ENCODE measurements around the gene IL24.

Gene IL24

GRCh38 chr1:206924592-206925105 is 27.4 kb downstream of the IL24 start:
- DNase-seq (ENCODE audit: low read depth in 1 of 2, low spot score in 1 of 2) = no peak
- Histone ChIP-seq H3K27ac (replicated peaks) (peak overlapping the region; percentile 34), H3K4me3 (replicated peaks; ENCODE audit: insufficient read depth, low read length) (no peak overlapping the region), H3K27me3 (ENCODE audit: insufficient read depth, poor library complexity, severe bottlenecking) (no peaks in the 10 kb centered on the region)
- no peak for TF ChIP-seq SPI1 (IDR thresholded peaks at IDR 0.05; ENCODE audit: borderline replicate concordance, low read depth)
- no peak for TF ChIP-seq REST (IDR thresholded peaks at IDR 0.05; ENCODE audit: insufficient replicate concordance, low read depth)
- no peak for TF ChIP-seq CTCF (IDR thresholded peaks at IDR 0.05; ENCODE audit: insufficient read depth, low read length)

- Histone ChIP-seq H3K27me3 (ENCODE audit: insufficient read depth, poor library complexity, severe bottlenecking) (no peaks in the 10 kb centered on the region), H3K4me3 (replicated peaks; ENCODE audit: insufficient read depth, low read length) (no peak overlapping the region), H3K27ac (replicated peaks) (peak overlapping the region; percentile 44)
- peak in 1 of 2 experiments; percentile 86 for DNase-seq (ENCODE audit: low read depth in 1 of 2, low spot score in 1 of 2)
- TF ChIP-seq CTCF (IDR thresholded peaks at IDR 0.05; ENCODE audit: insufficient read depth, low read length) (no peak), GABPA (IDR thresholded peaks at IDR 0.05; ENCODE audit: low read depth) (no peak), POLR2AphosphoS5 (IDR thresholded peaks at IDR 0.05; ENCODE audit: low read depth) (no peak), SPI1 (IDR thresholded peaks at IDR 0.05; ENCODE audit: borderline replicate concordance, low read depth) (no peak), REST (IDR thresholded peaks at IDR 0.05; ENCODE audit: insufficient replicate concordance, low read depth) (no peak)
Measured at GRCh38 chr1:206925106-206925736, 28.0 kb downstream of the IL24 start.

GRCh38 chr1:206926286-206926685 is 29.0 kb downstream of the IL24 start:
- H3K4me3 ChIP-seq (replicated peaks; ENCODE audit: insufficient read depth, low read length) = no peak overlapping the region
- no peak for DNase-seq (ENCODE audit: low read depth in 1 of 2, low spot score in 1 of 2)
- H3K27me3 ChIP-seq (ENCODE audit: insufficient read depth, poor library complexity, severe bottlenecking) = no peaks in the 10 kb centered on the region
- TF ChIP-seq POLR2AphosphoS5 (IDR thresholded peaks at IDR 0.05; ENCODE audit: low read depth) (no peak), SPI1 (IDR thresholded peaks at IDR 0.05; ENCODE audit: borderline replicate concordance, low read depth) (no peak), CTCF (IDR thresholded peaks at IDR 0.05; ENCODE audit: insufficient read depth, low read length) (no peak), REST (IDR thresholded peaks at IDR 0.05; ENCODE audit: insufficient replicate concordance, low read depth) (no peak), GABPA (IDR thresholded peaks at IDR 0.05; ENCODE audit: low read depth) (no peak)
- H3K27ac ChIP-seq (replicated peaks) = no peak overlapping the region

All from HL-60 (cell line).